Measurements from ENCODE around the gene MICU1.
"Not testable (repeated sequence)": the region's sequence is repeated elsewhere in the genome, so short reads cannot be mapped to it uniquely, and the experiment has no call there.

MICU1 gene

GRCh38 chr10:72442969-72443368, 182.9 kb downstream of the MICU1 start:
- DNase-seq: not testable (repeated sequence)

- DNase-seq: no peak
Observed at GRCh38 chr10:72435570-72435969, 190.3 kb downstream of the MICU1 start.

GRCh38 chr10:72430936-72431335, 194.9 kb downstream of the MICU1 start:
- DNase-seq: not testable (repeated sequence)

GRCh38 chr10:72429931-72430330, 195.9 kb downstream of the MICU1 start:
- no peak for DNase-seq

- DNase-seq: no peak
Observed at GRCh38 chr10:72426986-72427385, 198.9 kb downstream of the MICU1 start.

- no peak for DNase-seq
Observed at GRCh38 chr10:72425133-72425532, 200.7 kb downstream of the MICU1 start.

GRCh38 chr10:72424561-72424960, 201.3 kb downstream of the MICU1 start:
- no peak for DNase-seq

GRCh38 chr10:72423426-72423825, 202.5 kb downstream of the MICU1 start:
- no peak for DNase-seq

GRCh38 chr10:72421885-72422540, 203.9 kb downstream of the MICU1 start:
- no peak for DNase-seq

- DNase-seq: no peak
Observed at GRCh38 chr10:72419241-72419640, 206.6 kb downstream of the MICU1 start.

GRCh38 chr10:72418679-72419078, 207.2 kb downstream of the MICU1 start:
- no peak for DNase-seq

GRCh38 chr10:72417971-72418370, 207.9 kb downstream of the MICU1 start:
- no peak for DNase-seq

GRCh38 chr10:72416661-72417060, 209.2 kb downstream of the MICU1 start:
- no peak for DNase-seq

- no peak for DNase-seq
Observed at GRCh38 chr10:72414642-72415041, 211.2 kb downstream of the MICU1 start.

GRCh38 chr10:72409167-72409566, 216.7 kb downstream of the MICU1 start:
- DNase-seq: no peak

- no peak for DNase-seq
Observed at GRCh38 chr10:72407927-72408600, 217.8 kb downstream of the MICU1 start.

- no peak for DNase-seq
Observed at GRCh38 chr10:72407471-72407870, 218.4 kb downstream of the MICU1 start.

GRCh38 chr10:72395581-72395980, 230.3 kb downstream of the MICU1 start:
- not testable (repeated sequence) for DNase-seq

- no peak for DNase-seq
Observed at GRCh38 chr10:72392571-72392970, 233.3 kb downstream of the MICU1 start.

- DNase-seq: no peak
Observed at GRCh38 chr10:72390764-72391163, 235.1 kb downstream of the MICU1 start.

- DNase-seq: no peak
Observed at GRCh38 chr10:72389716-72390115, 236.2 kb downstream of the MICU1 start.

- DNase-seq: no peak
Observed at GRCh38 chr10:72389014-72389413, 236.9 kb downstream of the MICU1 start.

GRCh38 chr10:72388062-72388461, 237.8 kb downstream of the MICU1 start:
- no peak for DNase-seq

- no peak for DNase-seq
Observed at GRCh38 chr10:72386916-72387586, 238.8 kb downstream of the MICU1 start.

Data from NCI-H1930 (cell line).